DND-41 (cell line): Measurements from ENCODE around the gene SLAMF9.

Source experiments
- CTCF ChIP-seq: IDR thresholded peaks from 2 replicates; pipeline ENCODE4 v1.5.1; 2012; ENCODE audit warnings: borderline replicate concordance, low read length, moderate library complexity, mild to moderate bottlenecking; ENCODE audit not compliant: poor library complexity, severe bottlenecking; ENCODE audit errors: extremely low read depth
- EZH2 ChIP-seq: IDR thresholded peaks from 3 replicates; pipeline ENCODE4 v1.6.1; 2012; ENCODE audit warnings: borderline replicate concordance, low read depth, mild to moderate bottlenecking, moderate library complexity, low read length, inconsistent platforms; ENCODE audit not compliant: severe bottlenecking

DNA sequence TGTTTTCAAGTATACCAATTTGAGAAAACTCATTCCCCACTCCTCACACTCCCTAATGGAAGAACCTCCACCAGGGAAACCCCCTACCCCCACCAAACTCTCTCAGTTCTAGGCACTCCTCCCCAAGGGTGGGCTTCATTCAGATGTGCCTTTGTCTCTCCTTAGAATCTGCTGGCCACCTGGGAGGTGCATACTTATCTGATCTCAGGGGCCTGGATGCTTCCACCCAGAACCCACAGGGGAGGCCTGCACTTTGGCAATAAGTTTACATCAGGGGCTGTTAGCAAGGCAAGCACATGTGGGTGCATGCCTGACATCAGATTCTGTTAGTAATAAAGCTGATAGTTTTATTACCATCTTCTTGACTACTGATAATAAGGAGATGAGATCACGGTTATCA is 32.5 kb upstream of the SLAMF9 start:
- no peak for TF ChIP-seq CTCF
- no peak for TF ChIP-seq EZH2
